KOPT-K1 (cell line): ENCODE results near the gene GAREM2.

Experiments
- H3K27ac ChIP-seq: fragments of 200-600 bp; sonication (generic); 2 replicates; pipeline ENCODE4 v1.5.1; 2016; ENCODE audit warnings: antibody characterized with exemption, mild to moderate bottlenecking, low read depth, low read length; ENCODE audit not compliant: poor library complexity, severe bottlenecking
- H3K36me3 ChIP-seq: fragments of 200-600 bp; sonication (generic); 2 replicates; pipeline ENCODE4 v1.5.1; 2017; ENCODE audit warnings: antibody characterized with exemption, mild to moderate bottlenecking, low read length, moderate library complexity; ENCODE audit not compliant: insufficient read depth
- H3K9me3 ChIP-seq: fragments of 200-600 bp; sonication (generic); 2 replicates; pipeline ENCODE4 v1.5.1; 2017; ENCODE audit warnings: antibody characterized with exemption, low read length, mild to moderate bottlenecking; ENCODE audit not compliant: insufficient read depth, poor library complexity, severe bottlenecking

GAREM2 gene

GRCh38 chr2:26177122-26177521, 4.2 kb downstream of the GAREM2 start:
- no peak overlapping the region for H3K27ac ChIP-seq
- no peaks in the 10 kb centered on the region for H3K9me3 ChIP-seq
- H3K36me3 ChIP-seq, result no peaks in the 10 kb centered on the region

DNA sequence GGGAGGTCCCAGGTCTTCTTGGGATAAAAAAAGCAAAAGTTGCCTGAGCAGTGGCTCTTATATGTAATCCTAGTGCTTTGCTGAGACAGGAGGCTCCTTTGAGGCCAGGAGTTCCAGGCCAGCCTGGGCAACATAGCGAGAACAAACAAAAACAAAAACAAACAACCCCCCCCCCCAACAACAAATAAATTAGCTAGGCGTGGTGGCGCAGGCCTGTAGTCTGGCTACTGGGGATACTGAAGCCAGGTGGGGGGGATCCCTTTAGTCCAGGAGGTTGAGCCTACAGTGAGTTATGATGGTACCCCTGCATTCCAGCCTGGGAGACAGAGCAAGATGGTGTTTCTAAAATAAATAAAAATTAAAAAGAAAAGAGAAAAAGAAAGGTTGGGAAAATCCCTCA, 5.4 kb downstream of the GAREM2 start:
- H3K36me3 ChIP-seq, result no peaks in the 10 kb centered on the region
- no peak overlapping the region for H3K27ac ChIP-seq
- H3K9me3 ChIP-seq, result no peaks in the 10 kb centered on the region

DNA sequence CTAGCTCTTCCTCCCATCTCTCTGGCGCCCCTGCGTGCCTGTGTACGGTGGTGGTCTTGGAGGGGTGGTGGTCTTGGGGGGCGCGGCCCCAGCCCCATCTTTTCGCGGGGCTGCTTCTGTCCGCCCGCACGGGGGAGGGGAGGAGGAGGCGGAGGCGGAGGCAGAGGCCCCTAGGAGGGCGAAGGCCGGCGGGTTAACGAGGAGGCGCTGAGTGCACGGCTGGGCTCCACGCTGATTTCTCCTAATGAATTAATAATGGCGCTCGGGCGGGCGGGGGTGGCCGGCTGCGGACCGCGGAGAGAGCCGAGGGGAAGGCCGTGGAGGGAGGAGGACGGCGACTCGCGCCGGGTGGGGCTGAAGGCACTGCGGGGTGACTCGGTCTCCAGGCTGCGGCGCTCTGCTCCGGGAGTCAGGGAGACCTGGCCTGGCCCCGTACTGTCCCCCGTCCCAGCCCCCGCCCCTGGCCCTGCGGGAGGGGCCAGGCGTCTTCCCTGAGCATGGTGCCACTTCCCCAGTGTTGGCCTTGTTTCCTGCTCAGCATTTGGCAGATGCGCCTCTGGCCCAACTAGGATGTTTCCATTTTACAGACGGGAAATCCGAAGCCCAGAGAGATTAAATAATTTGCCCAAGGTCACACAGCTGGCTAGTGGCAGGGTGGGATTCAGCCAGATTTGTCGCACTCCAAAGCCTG, 6.0 kb downstream of the GAREM2 start:
- Histone ChIP-seq H3K9me3 (no peaks in the 10 kb centered on the region), H3K36me3 (no peaks in the 10 kb centered on the region), H3K27ac (no peak overlapping the region)

DNA sequence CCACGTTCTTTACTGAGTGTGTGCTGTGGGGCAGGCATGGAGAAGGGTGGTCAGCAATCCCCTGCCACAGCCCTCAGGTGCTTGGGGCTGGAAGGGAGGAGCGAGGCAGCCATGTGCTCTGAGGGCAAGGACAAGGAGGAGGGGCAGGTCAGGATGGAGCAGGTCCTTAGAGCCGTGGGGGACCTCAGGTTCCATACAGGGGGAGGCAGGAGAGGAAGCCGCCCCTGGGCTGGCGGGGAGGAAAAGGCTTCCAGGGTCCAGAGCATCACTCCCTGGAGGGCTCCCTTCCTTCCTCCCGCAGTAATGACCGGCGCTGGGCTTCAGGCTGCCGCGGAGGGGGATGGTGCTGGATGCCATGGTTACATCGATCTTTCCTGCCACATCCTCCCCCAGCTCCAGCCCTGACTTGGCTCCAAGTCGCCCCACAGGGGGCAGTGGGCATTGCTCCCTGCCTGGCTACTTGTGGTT, 6.6 kb downstream of the GAREM2 start:
- Histone ChIP-seq H3K27ac (no peak overlapping the region), H3K9me3 (no peaks in the 10 kb centered on the region), H3K36me3 (no peaks in the 10 kb centered on the region)

DNA sequence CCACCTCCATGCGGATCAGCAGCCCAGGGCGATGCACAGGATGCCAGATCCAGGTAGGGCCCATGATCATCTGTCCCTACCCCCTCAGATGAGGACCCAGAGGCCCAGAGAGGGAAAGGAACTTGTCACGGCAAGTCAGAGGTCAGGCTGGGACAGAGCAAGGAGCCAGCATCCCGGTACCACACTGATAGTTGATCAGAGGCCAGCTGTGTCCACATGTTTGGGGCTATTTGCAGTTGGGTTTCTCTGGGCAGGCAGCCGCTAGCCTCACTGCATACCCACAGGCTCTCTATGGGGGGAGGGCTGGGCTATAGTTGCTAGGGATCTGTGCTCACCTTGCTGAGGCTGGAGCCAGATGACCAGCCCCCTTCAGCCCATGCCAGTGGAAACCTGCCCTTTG, 9.6 kb downstream of the GAREM2 start:
- no peaks in the 10 kb centered on the region for H3K36me3 ChIP-seq
- no peaks in the 10 kb centered on the region for H3K9me3 ChIP-seq
- H3K27ac ChIP-seq, result no peak overlapping the region

GRCh38 chr2:26182887-26183630, 10.2 kb downstream of the GAREM2 start:
- no peaks in the 10 kb centered on the region for H3K9me3 ChIP-seq

DNA sequence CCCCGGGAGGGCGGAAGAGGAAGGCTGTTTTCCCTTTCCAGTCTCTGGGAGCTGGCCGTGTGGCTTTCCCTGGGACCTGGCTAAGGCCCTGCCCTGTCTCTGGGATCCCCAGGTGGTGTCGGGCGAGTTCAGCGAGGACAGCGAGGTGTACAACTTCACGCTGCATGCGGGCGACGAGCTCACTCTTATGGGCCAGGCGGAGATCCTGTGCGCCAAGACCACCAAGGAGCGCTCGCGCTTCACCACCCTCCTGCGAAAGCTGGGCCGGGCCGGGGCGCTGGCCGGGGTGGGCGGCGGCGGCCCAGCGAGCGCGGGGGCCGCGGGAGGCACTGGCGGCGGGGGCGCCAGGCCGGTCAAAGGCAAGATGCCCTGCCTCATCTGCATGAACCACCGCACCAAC, 11.2 kb downstream of the GAREM2 start:
- Histone ChIP-seq H3K9me3 (no peaks in the 10 kb centered on the region), H3K36me3 (0 out of 2 replicates have a peak, but pooled peaks cover under 1% of the 10 kb centered on the region), H3K27ac (peak overlapping the region; percentile 14)

More at GRCh38 chr2:26182887-26183630, 10.2 kb downstream of the GAREM2 start:
- Histone ChIP-seq H3K27ac (no peak overlapping the region), H3K36me3 (no peaks in the 10 kb centered on the region)

- Histone ChIP-seq H3K36me3 (peaks cover 7% of the 10 kb centered on the region; the same call in 1 of the 2 replicates), H3K27ac (peak overlapping the region; percentile 32), H3K9me3 (no peaks in the 10 kb centered on the region)
These were observed 11.8 kb downstream of the GAREM2 start for GRCh38 chr2:26184555-26185303.

- peaks cover 14% of the 10 kb centered on the region for H3K36me3 ChIP-seq
- H3K27ac ChIP-seq, result peak overlapping the region; percentile 32
- H3K9me3 ChIP-seq, result no peaks in the 10 kb centered on the region
These were observed 12.5 kb downstream of the GAREM2 start for GRCh38 chr2:26185304-26185928.

DNA sequence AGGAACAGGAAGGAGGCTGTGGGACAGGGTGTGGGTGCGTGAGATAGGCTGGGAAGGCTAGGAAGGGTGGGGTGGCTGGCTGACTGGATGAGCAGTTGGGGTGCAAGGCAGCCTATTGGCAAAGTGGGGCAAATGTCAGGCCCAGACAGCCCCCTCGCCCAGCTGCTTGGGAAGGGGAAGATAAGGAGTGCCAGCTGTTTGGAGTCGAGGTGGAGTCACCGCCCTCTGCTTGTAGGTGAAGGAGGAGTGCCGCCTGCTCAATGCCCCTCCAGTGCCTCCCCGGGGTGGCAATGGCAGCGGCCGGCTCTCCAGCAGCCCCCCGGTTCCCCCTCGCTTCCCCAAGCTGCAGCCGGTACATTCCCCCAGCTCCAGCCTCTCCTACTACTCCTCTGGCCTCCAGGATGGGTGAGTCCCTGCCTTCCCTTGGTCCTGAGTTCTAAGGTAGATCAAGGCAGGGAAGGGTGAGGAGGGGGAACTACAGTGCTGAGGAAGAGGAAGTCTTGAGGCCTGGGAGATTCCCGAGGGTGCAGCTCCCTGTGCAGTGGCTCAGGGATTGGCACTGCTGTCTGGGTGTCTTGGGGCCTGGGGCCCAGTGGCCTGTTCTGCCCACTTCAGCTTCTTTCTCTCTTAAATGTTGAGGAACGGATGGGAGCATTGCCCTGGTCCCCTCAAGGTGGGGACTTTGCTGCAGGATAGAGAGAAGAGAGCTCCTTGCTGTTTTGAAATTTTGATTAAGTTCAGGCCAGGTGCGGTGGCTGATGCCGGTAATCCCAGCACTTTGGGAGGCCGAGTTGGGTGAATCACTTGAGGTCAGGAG, 13.3 kb downstream of the GAREM2 start:
- no peak overlapping the region for H3K27ac ChIP-seq
- no peaks in the 10 kb centered on the region for H3K9me3 ChIP-seq
- H3K36me3 ChIP-seq, result peaks cover 21% of the 10 kb centered on the region

DNA sequence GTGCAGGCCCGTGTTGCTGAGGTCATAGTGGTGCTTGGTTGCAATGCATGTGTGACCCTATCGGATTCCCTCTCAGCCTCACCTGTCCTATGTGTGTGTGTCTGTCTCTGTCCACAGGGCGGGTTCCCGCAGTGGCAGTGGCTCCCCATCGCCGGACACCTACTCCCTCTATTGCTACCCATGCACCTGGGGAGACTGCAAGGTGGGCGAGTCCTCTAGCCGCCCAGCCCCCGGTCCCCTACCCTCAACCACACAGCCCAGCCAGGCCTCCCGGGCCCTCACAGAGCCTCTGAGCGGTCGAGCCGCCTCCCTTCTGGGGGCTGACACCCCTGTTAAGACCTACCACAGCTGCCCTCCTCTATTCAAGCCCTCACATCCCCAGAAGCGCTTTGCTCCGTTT, 14.2 kb downstream of the GAREM2 start:
- no peak overlapping the region for H3K27ac ChIP-seq
- no peaks in the 10 kb centered on the region for H3K9me3 ChIP-seq
- H3K36me3 ChIP-seq, result peaks cover 31% of the 10 kb centered on the region

DNA sequence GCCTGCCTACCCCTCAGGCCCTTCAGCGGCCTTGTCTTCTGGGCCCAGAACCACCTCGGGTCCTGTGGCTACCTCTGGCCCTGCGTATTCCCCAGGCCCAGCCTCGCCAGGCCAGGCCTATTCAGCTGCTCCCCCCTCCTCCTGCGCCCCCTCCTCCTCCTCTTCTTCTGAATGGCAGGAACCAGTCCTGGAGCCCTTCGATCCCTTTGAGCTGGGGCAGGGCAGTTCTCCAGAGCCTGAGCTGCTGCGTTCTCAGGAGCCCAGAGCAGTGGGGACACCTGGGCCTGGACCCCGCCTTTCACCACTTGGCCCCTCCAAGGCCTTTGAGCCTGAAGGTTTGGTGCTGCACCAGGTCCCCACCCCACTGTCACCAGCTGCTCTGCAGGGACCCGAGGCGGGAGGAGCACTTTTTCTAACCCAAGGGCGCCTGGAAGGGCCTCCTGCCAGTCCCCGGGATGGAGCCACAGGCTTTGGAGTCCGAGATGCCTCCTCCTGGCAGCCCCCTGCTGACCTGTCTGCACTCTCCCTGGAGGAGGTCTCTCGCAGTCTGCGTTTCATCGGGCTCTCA, 14.7 kb downstream of the GAREM2 start:
- Histone ChIP-seq H3K36me3 (peaks cover 36% of the 10 kb centered on the region), H3K9me3 (no peaks in the 10 kb centered on the region), H3K27ac (no peak overlapping the region)

- H3K9me3 ChIP-seq, result no peaks in the 10 kb centered on the region
- no peak overlapping the region for H3K27ac ChIP-seq
- peaks cover 51% of the 10 kb centered on the region for H3K36me3 ChIP-seq
These were observed 16.2 kb downstream of the GAREM2 start for GRCh38 chr2:26189123-26189522.

- H3K27ac ChIP-seq, result no peak overlapping the region
- peaks cover 57% of the 10 kb centered on the region for H3K36me3 ChIP-seq
- H3K9me3 ChIP-seq, result no peaks in the 10 kb centered on the region
These were observed 16.9 kb downstream of the GAREM2 start for GRCh38 chr2:26189751-26190150.
